Caco-2 (cell line): ENCODE data around the gene OSBPL6. TPM values are rescaled to one million over a fixed set of nuclear protein-coding genes. Genes with fewer than 3 reads are reported as not detected.

Source experiments
- BruUV-seq: library from RNA; stranded (reverse); fragments of 400-500 nt; replicated peaks from 2 replicates; lab custom pipeline; 2021; lab: Mats Ljungman, UMichigan
- CTCF ChIA-PET: fragments of 300-600 bp; sonication (Branson Sonifier 250); formaldehyde crosslinking; loops from one replicate; lab custom pipeline; 2022; ENCODE audit warnings: antibody characterized with exemption; lab: Charles Lee
- POLR2A ChIA-PET: fragments of 300-600 bp; sonication (Branson Sonifier 250); formaldehyde crosslinking; loops from one replicate; lab custom pipeline; 2022; ENCODE audit warnings: antibody characterized with exemption; lab: Charles Lee
- DNase-seq, 2 experiments: peaks; one replicate each; pipeline versions ENCODE4 v3.0.0 to v3.0.0-alpha.2; 2020 to 2022
- H3K27me3 ChIP-seq: replicated peaks from 2 replicates; pipeline ENCODE4 v1.6.0; 2011; ENCODE audit warnings: low read length; ENCODE audit not compliant: control insufficient read depth, insufficient read depth
- H3K36me3 ChIP-seq: 2 replicates; pipeline ENCODE4 v1.5.1; 2011; ENCODE audit warnings: low read length; ENCODE audit not compliant: control insufficient read depth, insufficient read depth
- H3K4me1 ChIP-seq: fragments of 250-450 bp; sonication (Bioruptor Pico); 2 replicates; pipeline ENCODE4 v1.5.1; 2020; ENCODE audit warnings: mild to moderate bottlenecking
- H3K4me3 ChIP-seq: 2 replicates; pipeline ENCODE4 v1.5.1; 2011; ENCODE audit warnings: low read depth, mild to moderate bottlenecking, control low read depth, low read length
- H3K9me3 ChIP-seq: fragments of 250-450 bp; sonication (Bioruptor Pico); 2 replicates; pipeline ENCODE4 v1.5.1; 2020; ENCODE audit warnings: mild to moderate bottlenecking, moderate library complexity
- H3K27ac Mint-ChIP-seq: one replicate; pipeline ENCODE4 v1.8.0; 2022; ENCODE audit warnings: mixed read lengths; ENCODE audit not compliant: unreplicated experiment
- H3K27me3 Mint-ChIP-seq: one replicate; pipeline ENCODE4 v1.8.0; 2022; ENCODE audit warnings: mixed read lengths; ENCODE audit not compliant: insufficient read depth, unreplicated experiment
- H3K36me3 Mint-ChIP-seq: one replicate; pipeline ENCODE4 v1.8.0; 2022; ENCODE audit warnings: mild to moderate bottlenecking, mixed read lengths; ENCODE audit not compliant: insufficient read depth, unreplicated experiment
- H3K4me1 Mint-ChIP-seq: one replicate; pipeline ENCODE4 v1.8.0; 2022; ENCODE audit warnings: low read depth, mixed read lengths; ENCODE audit not compliant: unreplicated experiment
- H3K4me3 Mint-ChIP-seq: one replicate; pipeline ENCODE4 v1.8.0; 2022; ENCODE audit warnings: mild to moderate bottlenecking, moderate library complexity, mixed read lengths; ENCODE audit not compliant: unreplicated experiment
- H3K9me3 Mint-ChIP-seq: one replicate; pipeline ENCODE4 v1.8.0; 2022; ENCODE audit warnings: mixed read lengths; ENCODE audit not compliant: unreplicated experiment
- CTCF ChIP-seq, 2 experiments: fragments of 200-600 bp in 1 of 2; IDR thresholded peaks; 1 replicate in 1 of 2; 2 replicates in 1 of 2; pipeline versions ENCODE4 v1.5.1 to v1.8.0; 2011 to 2022; ENCODE audit warnings: antibody characterized with exemption in 1 of 2, control low read depth in 1 of 2, inconsistent platforms in 1 of 2, low read depth in 1 of 2, low read length in 1 of 2, mild to moderate bottlenecking in 1 of 2, moderate library complexity in 1 of 2; ENCODE audit not compliant: insufficient read depth in 1 of 2, severe bottlenecking in 1 of 2, unreplicated experiment in 1 of 2
- intact Hi-C: fragments of 100-400 bp; cut with micrococcal nuclease; formaldehyde crosslinking; loops from one replicate; pipeline ENCODE4 v1.10.0; 2022; ENCODE audit not compliant: unreplicated experiment
- total RNA-seq: library from RNA; stranded (reverse); gene quantifications from 2 replicates; pipeline ENCODE4 v1.2.3, GENCODE V29; 2022

Gene OSBPL6
- total RNA-seq, 1 experiment from 2014 or later = 1.5 TPM

GRCh38 chr2:178441426-178441825 lies 247.1 kb downstream of the OSBPL6 start:
- intact Hi-C loops = no loop called here
- POLR2A ChIA-PET = no interaction called here
- H3K27ac Mint-ChIP-seq = no peak overlapping the region

GRCh38 chr2:178448968-178449661 lies 254.8 kb downstream of the OSBPL6 start:
- Mint-ChIP-seq H3K9me3 (no peaks in the 10 kb centered on the region), H3K27ac (no peak overlapping the region), H3K4me1 (peaks cover 11% of the 10 kb centered on the region), H3K36me3 (peaks cover 58% of the 10 kb centered on the region), H3K4me3 (peak overlapping the region; percentile 93), H3K27me3 (no peaks in the 10 kb centered on the region)
- POLR2A ChIA-PET = no interaction called here
- CTCF ChIA-PET = no interaction called here
- H3K27me3 ChIP-seq = no peaks in the 10 kb centered on the region
- no TSS peak for BruUV-seq
- H3K4me1 ChIP-seq = no peaks in the 10 kb centered on the region
- peaks cover 3% of the 10 kb centered on the region; the same call in 1 of the 2 replicates for H3K36me3 ChIP-seq
- no peak for DNase-seq
- intact Hi-C loops = no loop called here
- peak overlapping the region; percentile 99 for H3K4me3 ChIP-seq
- TF ChIP-seq CTCF (IDR thresholded peaks at IDR 0.05; ENCODE audit: insufficient read depth in 1 of 2, low read depth in 1 of 2, low read length in 1 of 2, severe bottlenecking in 1 of 2, unreplicated experiment in 1 of 2) = no peak
- H3K9me3 ChIP-seq = no peaks in the 10 kb centered on the region

More at GRCh38 chr2:178441426-178441825, 247.1 kb downstream of the OSBPL6 start:
- Histone ChIP-seq H3K27me3 (no peaks in the 10 kb centered on the region), H3K4me1 (no peaks in the 10 kb centered on the region), H3K36me3 (no peaks in the 10 kb centered on the region), H3K9me3 (no peaks in the 10 kb centered on the region), H3K4me3 (no peak overlapping the region)
- Mint-ChIP-seq H3K4me1 (peaks cover 4% of the 10 kb centered on the region), H3K9me3 (no peaks in the 10 kb centered on the region), H3K27me3 (no peaks in the 10 kb centered on the region), H3K36me3 (peaks cover 67% of the 10 kb centered on the region), H3K4me3 (no peak overlapping the region)
- TF ChIP-seq CTCF (IDR thresholded peaks at IDR 0.05; ENCODE audit: insufficient read depth in 1 of 2, low read depth in 1 of 2, low read length in 1 of 2, severe bottlenecking in 1 of 2, unreplicated experiment in 1 of 2) = no peak
- BruUV-seq = no TSS peak
- CTCF ChIA-PET = interaction anchor here (0.6 kb wide), 1 partner anchor 29 kb away, joined by 4 read pairs; no protein-coding TSS in a partner anchor
- no peak for DNase-seq

GRCh38 chr2:178449700-178450523 lies 255.6 kb downstream of the OSBPL6 start:
- ChIA-PET CTCF (no interaction called here), POLR2A (no interaction called here)
- Histone ChIP-seq H3K27me3 (no peaks in the 10 kb centered on the region), H3K4me3 (peak overlapping the region; percentile 99), H3K4me1 (no peaks in the 10 kb centered on the region), H3K36me3 (peaks cover 3% of the 10 kb centered on the region; the same call in 1 of the 2 replicates), H3K9me3 (no peaks in the 10 kb centered on the region)
- peaks cover 5% of the 10 kb centered on the region for H3K27me3 Mint-ChIP-seq
- H3K4me1 Mint-ChIP-seq = peaks cover 11% of the 10 kb centered on the region
- peak overlapping the region; percentile 100 for H3K27ac Mint-ChIP-seq
- H3K9me3 Mint-ChIP-seq = no peaks in the 10 kb centered on the region
- intact Hi-C loops = no loop called here
- no peak for TF ChIP-seq CTCF (IDR thresholded peaks at IDR 0.05; ENCODE audit: insufficient read depth in 1 of 2, low read depth in 1 of 2, low read length in 1 of 2, severe bottlenecking in 1 of 2, unreplicated experiment in 1 of 2)
- BruUV-seq = TSS peak; percentile 44
- DNase-seq = no peak
- peaks cover 50% of the 10 kb centered on the region for H3K36me3 Mint-ChIP-seq
- H3K4me3 Mint-ChIP-seq = peak overlapping the region; percentile 93
